ENCODE results near the gene FXYD5. TPM values are rescaled to one million over a fixed set of nuclear protein-coding genes. Genes with fewer than 3 reads are reported as not detected.
"Not testable (repeated sequence)": the region's sequence is repeated elsewhere in the genome, so short reads cannot be mapped to it uniquely, and the experiment has no call there.

The FXYD5 gene
- total RNA-seq, 2 experiments from 2014 or later, result 286 to 292 TPM

DNA sequence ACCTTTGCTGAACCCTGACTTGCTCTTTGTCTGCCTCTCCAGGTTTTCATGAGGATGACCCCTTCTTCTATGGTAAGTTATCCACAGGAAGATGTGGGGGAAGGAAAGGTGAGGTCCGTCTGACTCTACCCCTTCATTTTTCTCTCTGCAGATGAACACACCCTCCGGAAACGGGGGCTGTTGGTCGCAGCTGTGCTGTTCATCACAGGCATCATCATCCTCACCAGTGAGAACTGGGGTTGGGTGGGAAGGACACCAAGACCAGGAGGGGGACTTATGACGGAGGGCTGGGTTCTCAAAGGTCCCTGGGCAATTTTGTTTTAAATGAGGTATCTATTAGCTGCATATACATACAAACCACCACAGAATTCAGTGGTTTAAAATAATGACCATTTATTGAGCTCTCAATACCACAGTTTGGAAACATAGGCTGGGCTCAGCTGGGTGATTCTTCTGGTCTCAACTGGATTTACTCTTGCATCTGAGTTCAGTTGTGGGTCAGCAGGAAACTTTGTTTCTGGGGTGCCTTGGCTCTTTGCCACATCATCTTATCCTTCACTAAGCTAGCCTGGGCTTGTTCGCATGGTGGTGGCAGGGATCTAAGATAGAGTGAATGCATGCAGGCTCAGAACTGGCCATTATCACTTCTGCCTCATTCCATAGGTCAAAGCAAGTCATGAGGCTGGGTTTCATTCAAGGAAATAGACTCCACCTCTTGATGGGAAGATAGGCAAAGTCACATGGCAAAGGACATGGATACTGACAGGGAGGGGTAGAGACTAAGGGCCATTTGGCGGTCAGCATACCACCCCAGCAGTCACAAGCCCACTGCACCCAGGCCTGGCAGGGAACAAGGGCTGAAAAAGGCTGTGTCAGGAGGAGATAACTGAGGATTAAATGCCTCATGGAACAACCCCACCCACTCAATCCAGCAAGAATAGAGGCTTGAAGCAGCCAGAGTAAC is 11.8 kb downstream of the FXYD5 start:
- POLR2A ChIA-PET, result interaction anchor here (0.6 kb wide), 1 partner anchor 78 kb away, joined by 4 read pairs; no protein-coding TSS in a partner anchor
- CTCF ChIA-PET, result interaction anchor here (0.9 to 1.1 kb wide), 2 partner anchors 25 to 52 kb away, joined by 3 to 5 read pairs; no protein-coding TSS in a partner anchor

GRCh38 chr19:35167251-35168119 is 12.9 kb downstream of the FXYD5 start:
- ChIA-PET CTCF (interaction anchor here (0.9 to 1.6 kb wide), 3 partner anchors 14 to 51 kb away, joined by 3 to 5 read pairs (median 5); no protein-coding TSS in a partner anchor), POLR2A (interaction anchor here (0.6 kb wide), 1 partner anchor 77 kb away, joined by 4 read pairs; no protein-coding TSS in a partner anchor)

DNA sequence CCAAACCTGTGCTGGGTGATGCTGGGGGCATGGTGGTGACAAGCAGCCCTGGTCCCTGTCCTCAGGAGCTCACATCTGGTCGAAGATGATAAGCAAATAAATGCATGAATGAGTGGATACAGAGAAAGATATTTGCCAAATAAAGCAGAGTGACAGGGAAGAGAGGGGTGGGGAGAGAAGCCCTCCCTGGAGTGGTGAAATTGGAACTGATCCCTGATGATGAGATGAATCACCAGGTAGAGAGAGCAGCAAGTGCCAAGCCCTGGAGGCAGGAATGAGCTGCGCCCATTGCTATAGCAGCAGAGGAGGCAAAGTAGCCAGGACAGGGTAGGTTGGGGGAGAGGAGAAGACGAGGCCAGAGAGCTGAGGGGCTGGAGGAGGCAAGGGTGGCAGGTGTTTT is 13.7 kb downstream of the FXYD5 start:
- ChIA-PET CTCF (interaction anchor here (1.2 to 1.6 kb wide), 2 partner anchors 14 to 26 kb away, joined by 5 read pairs; no protein-coding TSS in a partner anchor), POLR2A (no interaction called here)

- POLR2A ChIA-PET, result no interaction called here
- CTCF ChIA-PET, result interaction anchor here (1.2 kb wide), 1 partner anchor 27 kb away, joined by 5 read pairs; no protein-coding TSS in a partner anchor
Observed at GRCh38 chr19:35169221-35169995, 14.9 kb downstream of the FXYD5 start.

- CTCF ChIA-PET, result no interaction called here
- POLR2A ChIA-PET, result interaction anchor here (0.6 kb wide), 1 partner anchor 16 kb away, joined by 6 read pairs; the partner anchor contains the start of gene FXYD5
Observed at GRCh38 chr19:35170359-35171061, 16.0 kb downstream of the FXYD5 start.

GRCh38 chr19:35171730-35172129 is 17.2 kb downstream of the FXYD5 start:
- POLR2A ChIA-PET, result no interaction called here
- CTCF ChIA-PET, result no interaction called here

- CTCF ChIA-PET, result no interaction called here
- POLR2A ChIA-PET, result no interaction called here
Observed at GRCh38 chr19:35174226-35174625, 19.7 kb downstream of the FXYD5 start.

GRCh38 chr19:35176181-35176570 is 21.6 kb downstream of the FXYD5 start:
- CTCF ChIA-PET, result no interaction called here
- POLR2A ChIA-PET, result no interaction called here

GRCh38 chr19:35177377-35178274 is 23.1 kb downstream of the FXYD5 start:
- ChIA-PET POLR2A (no interaction called here), CTCF (no interaction called here)

DNA sequence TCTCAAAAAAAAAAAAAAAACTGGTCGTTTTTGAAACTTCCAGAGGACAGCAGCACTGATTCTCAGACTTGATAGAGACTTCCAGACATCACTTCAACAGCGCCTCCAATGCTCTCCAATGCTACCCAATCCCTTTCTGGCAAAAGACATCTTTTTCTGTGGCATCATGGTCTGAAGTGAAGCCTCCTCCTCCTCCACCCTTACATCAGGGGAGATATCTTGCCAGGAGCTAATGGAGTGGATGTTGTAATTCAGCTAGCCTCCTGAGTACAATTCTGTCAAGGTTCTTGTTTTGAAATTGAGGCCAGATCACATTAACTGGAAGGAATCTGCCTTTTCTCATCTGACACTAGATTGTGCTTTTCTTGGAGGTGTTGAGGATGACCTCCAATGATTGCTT is 24.2 kb downstream of the FXYD5 start:
- CTCF ChIA-PET, result no interaction called here
- POLR2A ChIA-PET, result no interaction called here

- CTCF ChIA-PET, result no interaction called here
Observed at GRCh38 chr19:35179830-35180229, 25.3 kb downstream of the FXYD5 start.

DNA sequence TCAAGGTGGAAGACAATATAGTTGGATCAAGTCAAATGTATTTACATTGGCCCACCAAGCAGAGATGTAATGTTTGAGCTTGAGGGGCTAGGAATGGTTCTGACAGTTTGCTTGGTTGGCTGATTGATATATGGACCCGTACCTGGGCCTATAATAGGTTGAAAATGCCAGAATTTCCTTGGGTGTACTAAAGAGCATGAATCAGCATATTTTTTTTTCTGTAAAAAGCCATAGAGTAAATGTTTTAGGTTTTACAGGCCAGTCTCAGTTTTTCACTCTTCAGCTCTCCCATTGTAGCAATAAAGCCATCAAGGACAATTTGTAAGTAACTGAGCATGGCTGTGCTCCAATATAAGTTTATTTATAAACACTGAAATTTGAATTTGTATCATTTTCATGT is 26.9 kb downstream of the FXYD5 start:
- POLR2A ChIA-PET, result no interaction called here
- CTCF ChIA-PET, result no interaction called here

More at GRCh38 chr19:35179830-35180229, 25.3 kb downstream of the FXYD5 start:
- POLR2A ChIA-PET, result no interaction called here

- ChIA-PET CTCF (no interaction called here), POLR2A (no interaction called here)
Observed at GRCh38 chr19:35184267-35184666, 29.7 kb downstream of the FXYD5 start.

DNA sequence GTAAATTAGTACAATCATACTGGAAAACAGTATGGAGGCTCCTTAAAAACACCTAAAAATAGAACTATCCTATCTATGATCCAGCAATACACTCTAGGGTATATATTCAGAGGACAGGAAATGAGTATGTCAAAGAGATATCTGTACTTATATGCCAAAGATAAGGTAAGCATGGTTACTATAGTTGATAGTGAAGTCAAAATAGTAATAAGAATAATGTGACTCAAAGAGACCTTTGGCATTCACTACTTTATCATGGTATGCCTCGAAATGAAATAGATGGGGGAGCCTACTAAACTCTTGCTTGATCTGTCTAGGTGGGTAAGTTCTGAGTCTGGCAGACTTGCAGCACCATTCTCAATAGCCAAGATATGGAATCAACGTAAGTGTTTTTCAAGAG is 30.3 kb downstream of the FXYD5 start:
- CTCF ChIA-PET, result no interaction called here
- POLR2A ChIA-PET, result no interaction called here

DNA sequence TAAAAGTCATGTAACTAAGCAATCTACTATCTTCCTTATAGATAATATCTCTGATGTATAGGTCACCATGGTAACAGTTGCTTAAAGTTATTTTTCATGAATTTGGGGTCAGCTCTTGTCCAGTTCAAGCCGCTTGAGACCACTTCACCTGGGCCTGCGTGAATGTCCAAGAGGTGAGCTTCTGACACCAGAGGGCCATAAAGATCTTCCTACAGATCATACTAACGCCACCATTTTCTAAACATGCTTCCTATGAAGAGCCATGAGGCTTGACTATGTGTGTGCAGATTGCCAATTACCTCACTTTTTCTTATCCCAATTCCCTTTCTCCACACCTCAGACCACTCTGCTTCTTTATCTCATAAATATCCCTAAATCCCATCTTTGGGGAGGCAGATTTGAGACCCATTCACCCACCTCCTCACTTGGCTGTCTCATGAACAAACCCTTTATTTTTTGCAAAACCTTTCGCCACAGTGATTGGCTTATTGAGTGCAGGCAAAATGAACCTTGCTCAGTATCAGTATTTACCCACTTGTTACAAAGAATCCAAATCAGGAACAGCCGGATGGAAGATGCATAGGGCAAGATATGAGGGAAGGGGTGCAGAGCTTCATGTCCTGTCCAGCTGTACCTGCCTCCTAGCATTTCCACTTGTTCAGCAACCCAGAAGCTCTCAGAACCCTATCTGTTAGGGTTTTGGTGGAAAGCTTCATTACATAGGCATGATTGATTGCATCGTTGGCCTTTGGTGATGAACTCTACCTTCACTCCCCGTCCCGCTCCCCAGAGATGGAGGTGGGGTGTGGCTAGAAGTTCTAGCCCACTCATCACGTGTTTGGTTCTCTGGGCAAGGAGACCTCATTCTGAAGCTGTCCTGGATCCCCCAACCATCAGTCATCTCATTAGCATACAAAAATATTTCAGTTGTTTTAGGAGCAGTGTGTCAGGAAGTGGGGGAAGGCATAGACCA is 39.8 kb downstream of the FXYD5 start:
- ChIA-PET CTCF (interaction anchor here (1.8 kb wide), 1 partner anchor 81 kb away, joined by 5 read pairs; no protein-coding TSS in a partner anchor), POLR2A (no interaction called here)

DNA sequence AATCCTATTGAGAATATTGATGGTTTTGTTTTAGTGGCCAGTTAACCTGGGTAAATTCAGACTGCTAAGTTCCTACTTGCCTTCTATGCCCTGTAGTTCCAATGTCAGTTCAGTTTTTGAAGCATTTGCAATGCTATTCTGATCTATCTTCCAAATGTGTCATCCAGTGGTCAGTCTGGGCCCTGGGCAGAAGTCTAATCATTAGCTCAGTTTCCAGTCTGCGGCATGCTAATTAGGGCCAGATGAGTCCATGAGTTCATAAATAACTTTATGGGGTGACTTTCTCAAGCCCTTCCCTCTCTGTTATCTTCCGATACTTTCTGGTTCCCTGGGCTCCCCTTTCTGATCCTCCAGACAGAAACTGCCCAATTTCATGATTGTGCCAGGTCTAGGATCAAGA is 41.3 kb downstream of the FXYD5 start:
- POLR2A ChIA-PET, result no interaction called here
- CTCF ChIA-PET, result no interaction called here

DNA sequence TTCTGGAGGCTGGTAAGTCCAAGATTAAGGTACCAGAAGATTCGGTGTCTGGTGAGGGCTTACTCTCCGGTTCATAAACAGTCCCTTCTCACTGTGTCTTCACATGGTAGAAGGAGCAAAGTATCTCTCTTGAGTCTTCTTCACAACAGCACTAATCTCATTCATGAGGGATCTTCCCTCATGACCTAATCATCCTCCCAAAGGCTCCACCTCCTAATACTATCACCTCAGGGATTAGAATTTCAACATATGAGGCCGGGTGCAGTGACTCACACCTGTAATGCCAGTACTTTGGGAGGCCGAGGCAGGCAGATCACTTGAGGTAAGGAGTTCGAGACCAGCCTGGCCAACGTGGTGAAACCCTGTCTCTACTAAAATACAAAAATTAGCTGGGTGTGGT is 42.3 kb downstream of the FXYD5 start:
- POLR2A ChIA-PET, CTCF ChIA-PET: not testable (repeated sequence)
